ENCODE data around the gene CIBAR2.

Gene CIBAR2

DNA sequence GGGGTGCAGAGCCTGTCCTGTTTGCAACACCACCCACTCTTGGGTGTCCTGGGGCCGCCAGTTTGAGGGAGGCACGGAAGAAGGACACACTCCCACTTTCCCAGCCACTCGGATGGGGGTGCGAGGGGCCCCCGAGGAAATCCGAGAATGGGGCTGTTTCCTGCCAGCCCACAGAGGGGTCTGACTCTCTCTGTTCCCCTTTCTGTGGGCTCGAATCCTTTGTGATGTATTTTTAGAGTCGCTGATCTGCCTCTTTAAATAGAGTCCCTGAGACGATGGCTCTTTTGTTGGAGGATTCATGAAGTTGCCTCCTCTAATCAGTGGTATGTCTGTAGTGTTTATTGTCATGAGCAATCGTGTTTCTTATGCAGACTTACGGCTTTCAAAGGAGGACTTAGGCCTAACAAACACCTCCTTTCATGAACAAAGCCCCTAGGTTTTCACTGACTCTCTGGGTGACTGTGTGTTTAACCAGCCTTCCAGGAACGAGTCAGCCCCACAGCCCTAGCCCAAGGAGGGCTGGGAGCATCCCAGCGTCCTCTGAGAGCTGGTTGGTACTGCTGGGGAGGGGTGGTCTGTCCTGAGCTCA lies 29.1 kb downstream of the CIBAR2 start:
- no peak for DNase-seq (ENCODE audit: low read depth in 1 of 2, low spot score in 1 of 2)

- no peak for DNase-seq (ENCODE audit: low read depth in 1 of 2, low spot score in 1 of 2)
Observed at GRCh38 chr16:85082173-85083050, 29.9 kb downstream of the CIBAR2 start.

DNA sequence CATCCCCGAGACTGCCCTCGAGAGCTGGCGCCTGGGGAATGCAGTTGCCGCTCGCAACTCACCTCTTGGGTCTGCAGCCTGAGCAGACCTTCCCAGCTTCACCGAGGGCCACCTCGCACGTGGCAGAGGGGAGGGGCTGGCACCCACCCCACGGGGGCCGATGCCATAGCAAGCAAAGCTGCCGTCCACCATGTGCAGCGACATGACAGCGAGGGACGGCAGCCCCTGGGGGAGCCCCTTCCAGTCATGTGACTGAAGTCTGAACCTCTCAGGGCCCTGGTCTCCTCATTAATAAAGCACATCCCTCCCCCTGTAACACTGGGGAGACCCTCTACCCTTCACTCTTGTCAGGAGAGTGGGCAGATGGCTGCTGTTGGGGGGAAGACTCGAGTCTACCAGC lies 30.5 kb downstream of the CIBAR2 start:
- DNase-seq (ENCODE audit: low read depth in 1 of 2, low spot score in 1 of 2), result no peak

DNA sequence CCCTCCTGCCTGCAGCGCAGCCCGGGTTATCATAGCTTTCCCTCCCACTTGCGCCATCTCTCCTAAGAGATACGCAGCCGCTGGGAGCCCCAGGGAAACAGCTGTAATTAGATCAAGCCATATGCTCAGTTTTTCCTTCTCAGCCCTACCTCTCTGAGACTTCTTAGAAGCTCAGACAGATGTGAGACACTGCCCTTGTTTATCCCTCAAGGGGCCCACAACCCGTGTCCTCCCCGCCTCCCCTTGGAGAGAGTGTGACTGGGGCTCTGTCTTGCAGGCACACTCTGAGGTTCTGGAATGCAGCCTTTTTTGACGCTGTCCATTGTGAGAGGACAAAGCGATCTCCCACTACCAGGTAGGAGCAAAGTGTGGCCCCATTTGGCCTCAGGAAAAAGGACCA lies 31.2 kb downstream of the CIBAR2 start:
- DNase-seq (ENCODE audit: low read depth in 1 of 2, low spot score in 1 of 2), result no peak

DNA sequence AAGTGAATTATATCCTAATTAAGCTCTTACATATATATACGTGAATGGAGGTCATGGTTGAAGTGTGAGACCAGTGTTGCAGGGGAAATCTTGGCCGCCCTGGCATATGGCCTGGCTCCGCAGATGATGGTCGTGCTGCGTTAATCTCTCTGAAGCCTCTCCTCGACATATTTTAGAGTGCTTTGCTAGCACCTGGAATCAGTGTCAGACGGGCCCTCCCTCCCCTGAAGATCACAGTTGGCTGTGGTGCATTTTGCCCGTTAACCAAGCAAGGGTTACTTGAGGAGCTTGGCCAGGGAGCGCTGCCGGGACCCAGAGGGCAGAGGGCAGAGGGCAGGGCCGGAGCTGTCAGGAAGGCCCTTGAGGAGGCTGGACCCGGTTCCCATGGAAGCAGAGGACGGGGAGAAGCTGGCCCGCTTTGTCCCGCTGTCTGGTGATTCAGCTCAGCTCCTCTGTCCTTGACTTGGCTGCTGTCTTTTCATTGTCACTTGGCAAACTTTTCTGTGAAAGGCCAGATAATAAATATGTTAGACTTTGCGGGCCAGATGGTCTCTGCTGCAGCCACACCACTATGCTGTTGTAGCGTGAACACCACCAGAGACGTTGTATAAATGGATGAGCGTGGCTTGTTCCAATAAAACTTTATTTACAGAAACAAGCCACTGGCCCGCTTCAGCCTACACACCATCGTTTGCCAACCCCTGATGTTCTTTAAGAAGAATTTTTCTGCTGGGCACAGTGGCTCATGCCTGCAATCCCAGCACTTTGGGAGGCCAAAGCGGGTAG lies 32.3 kb downstream of the CIBAR2 start:
- DNase-seq (ENCODE audit: low read depth in 1 of 2, low spot score in 1 of 2), result no peak

- no peak for DNase-seq (ENCODE audit: low read depth in 1 of 2, low spot score in 1 of 2)
Observed at GRCh38 chr16:85078952-85079351, 33.3 kb downstream of the CIBAR2 start.

DNA sequence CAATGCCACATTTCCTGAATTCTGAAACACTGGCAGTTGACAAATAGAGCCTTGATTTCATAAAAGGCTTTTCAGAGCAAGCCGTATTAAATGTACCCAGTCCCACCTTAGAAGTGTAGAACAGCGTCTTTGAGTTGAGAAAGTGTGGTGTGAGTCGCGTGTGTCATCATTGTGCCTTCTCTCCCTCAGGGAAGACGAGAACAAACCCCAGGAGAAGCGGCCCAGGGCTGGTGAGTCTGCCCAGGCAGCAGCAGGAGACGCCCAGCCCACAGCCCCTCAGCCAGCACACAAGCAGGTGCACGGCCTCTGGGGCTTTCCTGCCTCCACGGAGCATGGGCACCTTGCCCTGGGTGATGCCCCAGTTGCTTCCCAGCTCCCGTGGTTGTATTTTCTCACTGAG lies 34.0 kb downstream of the CIBAR2 start:
- no peak for DNase-seq (ENCODE audit: low read depth in 1 of 2, low spot score in 1 of 2)

DNA sequence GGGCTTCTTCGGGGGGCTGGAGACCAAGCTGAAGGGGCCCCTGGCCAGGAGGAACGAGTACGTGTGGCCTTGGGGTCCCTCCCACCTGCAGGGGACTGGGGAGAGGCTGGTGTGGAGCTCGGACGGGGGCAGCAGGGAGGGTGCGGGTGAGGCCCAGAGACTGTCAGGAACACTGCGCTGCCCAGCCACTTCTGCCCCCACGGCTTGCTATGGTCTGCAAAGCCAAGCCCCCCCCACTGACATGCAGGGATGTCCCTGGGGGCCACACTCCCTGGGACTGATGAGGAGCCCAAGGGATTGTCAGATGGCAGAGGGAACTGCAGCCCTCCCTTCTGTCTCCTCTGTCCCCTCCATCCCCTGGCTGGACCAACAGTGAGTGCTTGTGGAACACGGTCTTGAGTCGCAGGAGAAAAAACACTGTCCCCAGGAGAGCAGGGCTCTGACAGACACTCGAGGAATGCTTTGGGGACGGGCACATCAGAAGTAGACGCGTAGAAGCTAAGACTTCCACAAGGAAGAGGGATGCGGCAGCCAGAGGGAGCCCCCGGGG lies 34.6 kb downstream of the CIBAR2 start:
- DNase-seq (ENCODE audit: low read depth in 1 of 2, low spot score in 1 of 2), result no peak

GRCh38 chr16:85077039-85077438 lies 35.2 kb downstream of the CIBAR2 start:
- no peak for DNase-seq (ENCODE audit: low read depth in 1 of 2, low spot score in 1 of 2)

DNA sequence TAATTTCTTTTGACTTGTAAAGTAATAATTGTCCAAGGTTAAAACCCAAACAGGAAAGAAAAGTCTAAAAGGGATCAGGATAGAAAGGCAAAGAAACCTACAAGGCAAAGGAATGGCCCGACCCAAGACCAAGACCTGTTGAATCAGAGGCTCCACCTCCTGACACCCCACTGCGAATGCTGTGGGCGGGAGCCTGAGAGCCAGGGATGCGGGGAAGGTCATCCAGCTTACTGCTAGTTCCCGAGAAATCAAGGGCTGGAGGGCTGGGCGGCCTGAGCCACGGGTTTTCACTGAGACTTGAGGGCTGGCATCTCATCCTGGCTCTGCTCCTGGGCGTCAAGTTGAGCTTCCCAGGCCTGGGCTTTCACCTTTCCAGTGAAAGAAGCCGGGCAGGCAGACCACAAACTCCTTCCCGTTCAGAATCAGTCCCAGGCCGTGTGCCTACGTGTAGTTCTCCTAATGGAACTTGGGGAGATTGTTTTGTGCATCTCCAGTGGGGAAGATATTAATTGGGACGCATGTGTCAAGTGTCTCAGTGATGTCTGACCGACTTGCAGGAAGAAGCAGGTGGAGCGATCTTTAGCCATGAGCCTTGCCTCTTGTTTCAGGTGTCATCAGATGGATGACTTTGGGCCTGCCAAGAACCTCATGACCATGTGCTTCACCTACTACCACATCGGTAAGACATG lies 36.9 kb downstream of the CIBAR2 start:
- DNase-seq (ENCODE audit: low read depth in 1 of 2, low spot score in 1 of 2), result no peak

- DNase-seq (ENCODE audit: low read depth in 1 of 2, low spot score in 1 of 2), result no peak
Observed at GRCh38 chr16:85074225-85074914, 37.9 kb downstream of the CIBAR2 start.

GRCh38 chr16:85072947-85073346 lies 39.3 kb downstream of the CIBAR2 start:
- DNase-seq (ENCODE audit: low read depth in 1 of 2, low spot score in 1 of 2), result no peak

- no peak for DNase-seq (ENCODE audit: low read depth in 1 of 2, low spot score in 1 of 2)
Observed at GRCh38 chr16:85072076-85072860, 40.0 kb downstream of the CIBAR2 start.

DNA sequence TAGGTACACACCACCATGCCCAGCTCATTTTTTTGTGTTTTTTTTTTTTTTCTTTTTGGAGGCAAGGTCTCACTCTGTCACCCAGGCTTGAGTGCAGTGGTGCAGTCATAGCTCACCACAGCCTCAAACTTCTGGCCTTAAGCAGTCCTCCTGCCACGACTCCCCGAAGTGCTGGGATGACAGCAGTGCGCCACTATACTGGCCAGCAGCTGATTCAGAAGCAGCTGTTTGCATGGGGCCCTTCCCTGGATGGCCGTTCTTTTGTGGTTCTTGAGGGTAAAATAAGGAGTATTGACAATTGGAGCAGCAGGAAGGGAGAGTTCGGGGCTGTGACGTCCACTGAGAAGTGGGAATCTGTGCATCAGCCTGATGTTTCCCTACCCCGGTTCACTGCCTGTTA lies 43.1 kb downstream of the CIBAR2 start:
- DNase-seq (ENCODE audit: low read depth in 1 of 2, low spot score in 1 of 2), result no peak

DNA sequence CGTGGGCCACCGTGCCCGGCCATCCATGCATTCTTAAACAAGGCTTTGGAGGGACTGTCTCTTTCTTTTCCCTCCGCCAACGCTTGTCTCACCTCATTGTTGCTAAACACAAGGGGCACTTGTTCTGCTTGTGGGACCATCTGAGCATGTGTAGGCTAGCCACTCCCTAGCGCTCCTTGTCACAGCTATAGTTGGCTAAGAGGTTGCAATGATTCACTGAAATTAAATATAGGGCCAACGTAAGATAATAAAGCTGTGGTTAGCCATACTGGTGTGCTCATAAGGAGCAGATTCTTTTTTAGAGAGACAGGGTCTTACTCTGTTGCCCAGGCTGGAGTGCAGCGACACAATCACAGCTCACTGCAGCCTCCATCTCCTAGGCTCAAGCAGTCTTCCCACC lies 43.5 kb downstream of the CIBAR2 start:
- no peak for DNase-seq (ENCODE audit: low read depth in 1 of 2, low spot score in 1 of 2)

- no peak for DNase-seq (ENCODE audit: low read depth in 1 of 2, low spot score in 1 of 2)
Observed at GRCh38 chr16:85067426-85067825, 44.8 kb downstream of the CIBAR2 start.

DNA sequence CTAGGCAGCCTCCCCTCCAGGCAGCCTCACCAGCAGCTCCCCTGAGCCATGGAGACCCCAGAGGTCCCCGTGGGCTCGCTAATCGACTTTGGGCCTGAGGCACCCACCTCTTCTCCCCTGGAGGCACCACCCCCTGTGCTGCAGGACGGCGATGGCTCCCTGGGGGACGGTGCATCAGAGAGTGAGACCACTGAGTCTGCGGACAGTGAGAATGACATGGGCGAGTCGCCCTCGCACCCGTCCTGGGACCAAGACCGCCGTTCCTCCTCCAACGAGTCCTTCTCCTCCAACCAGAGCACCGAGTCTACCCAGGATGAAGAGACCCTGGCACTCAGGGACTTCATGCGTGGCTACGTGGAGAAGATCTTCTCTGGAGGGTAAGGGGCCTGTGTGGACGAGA lies 45.2 kb downstream of the CIBAR2 start:
- no peak for DNase-seq (ENCODE audit: low read depth in 1 of 2, low spot score in 1 of 2)

- DNase-seq (ENCODE audit: low read depth in 1 of 2, low spot score in 1 of 2), result no peak
Observed at GRCh38 chr16:85066346-85066885, 45.9 kb downstream of the CIBAR2 start.

GRCh38 chr16:85065099-85065498 lies 47.2 kb downstream of the CIBAR2 start:
- no peak for DNase-seq (ENCODE audit: low read depth in 1 of 2, low spot score in 1 of 2)
